VCaP (cell line): ENCODE results near the gene ATF1.

Experiments
- H3K27ac ChIP-seq: fragments of 450-650 bp; 2 replicates; pipeline ENCODE4 v1.5.1; 2017
- CTCF ChIP-seq: fragments of 450-650 bp; conservative IDR thresholded peaks from 2 replicates; pipeline ENCODE4 v1.5.1; 2017; ENCODE audit warnings: mild to moderate bottlenecking, moderate library complexity

The ATF1 gene

GRCh38 chr12:50785406-50786001 is 21.6 kb downstream of the ATF1 start:
- no peak for TF ChIP-seq CTCF
- no peak overlapping the region for H3K27ac ChIP-seq

GRCh38 chr12:50786498-50787231 is 22.8 kb downstream of the ATF1 start:
- TF ChIP-seq CTCF, result no peak

GRCh38 chr12:50787618-50788017 is 23.7 kb downstream of the ATF1 start:
- no peak for TF ChIP-seq CTCF

More at GRCh38 chr12:50786498-50787231, 22.8 kb downstream of the ATF1 start:
- H3K27ac ChIP-seq, result no peak overlapping the region

GRCh38 chr12:50788561-50788960 is 24.7 kb downstream of the ATF1 start:
- no peak for TF ChIP-seq CTCF
- H3K27ac ChIP-seq, result no peak overlapping the region

More at GRCh38 chr12:50787618-50788017, 23.7 kb downstream of the ATF1 start:
- no peak overlapping the region for H3K27ac ChIP-seq

- no peak for TF ChIP-seq CTCF
- no peak overlapping the region for H3K27ac ChIP-seq
These were observed 26.2 kb downstream of the ATF1 start for GRCh38 chr12:50790081-50790480.

- H3K27ac ChIP-seq, result no peak overlapping the region
- TF ChIP-seq CTCF, result no peak
These were observed 36.0 kb downstream of the ATF1 start for GRCh38 chr12:50799908-50800307.

GRCh38 chr12:50803230-50803875 is 39.5 kb downstream of the ATF1 start:
- no peak overlapping the region for H3K27ac ChIP-seq
- no peak for TF ChIP-seq CTCF
